ENCODE results near the gene SLC1A5.
A peak's percentile ranks its signal among the peaks of the same experiment; 100 is the strongest.

The SLC1A5 gene

DNA sequence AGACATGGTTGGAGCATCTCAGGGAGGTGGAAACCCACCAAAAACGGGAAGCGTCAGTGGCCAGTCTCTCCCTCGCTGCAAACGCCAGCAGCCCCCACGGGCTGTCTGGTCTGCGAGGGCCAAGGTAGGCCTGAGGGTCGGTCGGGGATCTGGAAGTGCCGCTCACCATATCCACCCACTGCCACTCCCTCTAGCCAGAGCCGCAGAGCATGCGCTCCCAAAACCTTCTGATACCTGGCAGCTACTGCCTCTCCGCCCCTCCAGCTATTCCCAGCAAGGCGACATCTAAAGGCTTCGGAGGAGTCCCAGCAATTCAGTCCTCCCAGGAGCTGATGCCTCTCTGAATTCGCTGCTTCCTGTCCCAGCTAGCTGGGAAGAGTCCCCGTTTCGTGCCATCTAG is 46.9 kb downstream of the SLC1A5 start:
- no peak for DNase-seq

GRCh38 chr19:46739290-46739771 is 49.1 kb downstream of the SLC1A5 start:
- no peak for DNase-seq

DNA sequence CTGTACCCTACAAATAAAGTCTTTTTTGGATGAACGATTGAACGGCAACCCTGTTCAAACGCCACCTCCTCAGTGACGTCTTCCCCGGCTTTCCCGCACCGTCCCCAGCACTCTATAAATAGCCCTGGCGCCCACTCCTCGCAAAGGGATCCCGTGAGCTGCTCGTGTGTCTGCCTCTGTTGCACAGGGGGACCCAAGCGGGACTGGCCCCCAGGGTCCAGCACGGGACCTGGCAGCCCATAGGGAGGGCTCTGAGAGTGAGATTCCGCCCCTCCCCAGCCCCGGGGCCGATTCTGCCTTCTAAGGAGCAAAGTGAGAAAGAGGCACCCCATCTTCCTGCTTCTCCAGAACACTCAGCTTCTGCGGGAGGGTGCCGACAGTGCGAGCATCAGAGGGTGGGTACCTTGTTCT is 50.6 kb downstream of the SLC1A5 start:
- DNase-seq = no peak

GRCh38 chr19:46737298-46737654 is 51.1 kb downstream of the SLC1A5 start:
- no peak for DNase-seq

DNA sequence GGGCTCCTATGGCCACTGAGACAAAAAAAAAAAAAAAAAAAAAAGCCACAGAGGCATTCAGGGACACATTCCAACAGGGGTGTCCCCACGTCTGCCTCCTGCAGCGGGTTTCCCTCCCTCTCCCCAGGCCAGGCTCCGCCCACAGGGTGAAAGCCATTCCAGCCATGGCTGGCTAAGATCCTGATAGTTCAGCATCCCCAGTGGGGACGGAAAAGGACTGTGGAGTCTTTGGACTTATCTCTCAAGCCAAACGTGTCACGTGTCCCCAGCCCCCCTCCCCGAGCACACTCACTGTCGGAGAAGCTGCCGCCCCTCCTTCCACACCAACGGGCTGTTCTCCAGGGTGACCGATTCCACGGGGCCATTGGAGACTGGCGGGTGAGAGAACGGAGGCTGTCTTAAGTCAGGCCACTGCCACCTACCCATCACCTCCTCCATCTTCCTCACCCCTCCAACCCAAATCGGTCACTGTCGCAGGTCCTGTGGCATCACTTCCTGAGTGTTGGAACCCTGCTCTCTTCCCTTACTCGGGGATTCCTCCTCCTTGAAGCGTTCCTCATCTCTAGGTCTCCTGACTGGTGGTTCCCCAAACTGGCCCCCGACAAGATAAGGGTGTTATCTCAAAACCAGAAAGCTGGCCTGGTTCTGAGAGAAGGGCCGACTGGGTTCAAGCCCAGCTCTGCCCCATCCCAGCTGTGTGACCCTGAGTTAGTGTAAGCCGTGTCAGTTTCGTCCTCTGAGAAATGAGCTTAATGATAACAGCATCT is 51.7 kb downstream of the SLC1A5 start:
- peak; percentile 92 for DNase-seq

DNA sequence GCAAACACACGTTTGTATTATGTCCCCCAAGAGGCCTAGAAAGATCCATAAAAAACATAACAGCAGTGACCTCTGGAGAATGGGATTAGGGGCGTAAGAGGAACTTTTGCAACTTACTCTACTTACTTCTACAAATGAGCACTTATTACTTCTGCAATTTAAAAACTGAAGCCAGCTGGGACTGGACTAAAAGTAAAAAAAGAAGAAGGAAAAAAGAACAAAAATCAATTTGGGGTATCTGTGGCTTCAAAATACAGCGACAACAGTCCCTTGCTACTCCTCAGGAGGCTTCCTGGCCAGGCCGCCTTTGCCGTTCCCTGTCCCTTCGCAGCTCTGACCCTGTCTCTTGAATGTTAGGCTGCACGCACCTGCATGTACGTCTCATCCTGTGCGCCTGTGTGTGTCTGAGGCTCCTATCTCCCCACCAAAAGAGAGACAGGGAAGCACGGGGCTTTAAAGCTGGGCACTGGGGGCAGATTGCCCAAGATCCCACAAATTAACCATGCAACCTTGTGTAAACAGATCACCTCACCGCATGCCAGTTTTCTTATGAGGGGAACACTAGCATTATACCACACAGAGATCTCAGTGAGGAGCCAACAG is 54.6 kb downstream of the SLC1A5 start:
- DNase-seq = no peak

- no peak for DNase-seq
Measured at GRCh38 chr19:46732966-46733689, 55.3 kb downstream of the SLC1A5 start.

DNA sequence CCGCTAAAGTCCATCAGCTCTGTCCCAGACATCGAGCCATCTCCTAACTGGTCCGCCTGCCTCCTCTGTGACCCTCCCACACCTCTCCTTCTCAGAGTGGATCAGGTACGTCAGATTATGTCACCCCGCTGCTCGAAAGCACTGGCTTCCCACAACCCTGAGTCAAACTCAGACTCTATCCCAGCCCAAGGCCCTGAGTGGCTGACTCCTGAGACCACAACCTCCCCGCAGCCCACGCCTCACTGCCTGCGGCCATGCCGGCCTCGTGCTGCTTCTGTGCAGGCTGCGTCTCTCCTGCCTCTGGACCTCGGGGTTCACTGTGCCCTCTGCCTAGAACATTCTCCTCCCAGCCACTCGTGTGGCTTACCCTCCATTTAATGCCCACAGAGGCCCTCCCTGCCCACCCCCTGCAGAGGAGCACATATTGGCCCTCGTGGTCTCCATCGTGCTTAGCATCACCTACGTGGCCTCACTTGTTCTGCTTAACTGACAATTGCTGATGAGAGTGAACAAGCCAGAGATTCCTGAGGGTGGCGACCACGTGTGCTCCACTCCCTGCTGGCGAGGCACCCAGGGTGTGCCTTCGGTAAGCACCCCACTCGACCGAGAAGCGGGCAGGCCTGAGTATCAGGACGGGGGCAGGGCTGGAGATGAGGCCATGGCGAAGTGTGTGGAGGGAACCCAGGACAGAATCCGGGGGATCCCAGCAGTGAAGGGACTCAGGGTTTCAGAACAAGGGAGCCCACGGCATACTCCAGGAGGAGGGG is 56.0 kb downstream of the SLC1A5 start:
- no peak for DNase-seq

DNA sequence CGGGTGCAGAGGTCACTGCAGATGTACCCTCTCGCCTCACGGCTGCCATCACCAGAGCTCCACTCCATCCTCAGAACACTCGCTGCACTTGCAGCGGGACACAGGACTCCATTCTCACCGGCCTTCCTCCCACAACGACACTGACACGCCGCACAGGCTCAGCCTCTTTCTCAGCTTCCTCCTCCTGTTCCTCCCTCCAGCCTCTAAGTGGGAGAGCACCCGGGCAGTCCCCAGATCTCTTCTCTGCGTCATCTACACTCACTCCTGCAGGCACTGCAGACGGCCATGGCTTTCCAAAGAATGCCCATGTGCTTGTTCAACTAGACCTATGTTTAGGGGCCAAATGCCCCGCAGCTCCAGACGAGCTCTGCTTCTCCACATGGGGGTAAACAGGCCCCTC is 56.8 kb downstream of the SLC1A5 start:
- no peak for DNase-seq

- DNase-seq = peak; percentile 54
Measured at GRCh38 chr19:46731007-46731501, 57.3 kb downstream of the SLC1A5 start.

- DNase-seq = no peak
Measured at GRCh38 chr19:46730595-46730994, 57.8 kb downstream of the SLC1A5 start.

- DNase-seq = no peak
Measured at GRCh38 chr19:46730187-46730586, 58.2 kb downstream of the SLC1A5 start.

- DNase-seq = no peak
Measured at GRCh38 chr19:46729696-46730095, 58.7 kb downstream of the SLC1A5 start.

DNA sequence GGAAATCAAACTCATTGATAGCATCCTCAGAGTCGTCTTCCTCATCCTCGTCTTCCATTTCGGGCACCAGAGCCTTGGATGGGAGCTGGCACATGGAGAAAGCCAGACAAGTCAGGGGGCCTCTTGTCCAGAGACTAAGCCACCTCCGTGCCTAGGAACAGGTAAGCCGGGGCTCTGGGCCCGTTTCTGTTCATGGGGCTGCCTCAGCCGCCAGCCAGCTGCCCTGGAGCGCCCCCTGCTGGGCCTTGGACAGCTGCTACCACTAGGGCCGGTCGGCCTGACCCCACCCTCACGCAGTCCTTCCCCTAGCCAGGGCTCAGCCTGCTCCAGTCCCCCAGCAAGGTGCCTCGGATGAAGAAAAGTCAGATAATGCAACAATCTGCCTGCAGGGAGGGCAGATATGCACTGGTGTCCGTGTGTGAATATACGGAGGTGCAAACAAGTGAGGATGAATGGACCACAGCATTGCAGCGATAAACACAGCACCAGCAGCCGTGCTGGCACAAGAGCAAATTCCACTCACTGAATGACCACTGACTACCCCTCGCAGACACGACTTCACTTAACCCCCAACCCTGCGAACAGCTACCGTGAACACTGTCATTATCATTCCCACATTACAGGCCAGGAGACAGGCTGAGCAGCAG is 59.6 kb downstream of the SLC1A5 start:
- DNase-seq = peak; percentile 62

DNA sequence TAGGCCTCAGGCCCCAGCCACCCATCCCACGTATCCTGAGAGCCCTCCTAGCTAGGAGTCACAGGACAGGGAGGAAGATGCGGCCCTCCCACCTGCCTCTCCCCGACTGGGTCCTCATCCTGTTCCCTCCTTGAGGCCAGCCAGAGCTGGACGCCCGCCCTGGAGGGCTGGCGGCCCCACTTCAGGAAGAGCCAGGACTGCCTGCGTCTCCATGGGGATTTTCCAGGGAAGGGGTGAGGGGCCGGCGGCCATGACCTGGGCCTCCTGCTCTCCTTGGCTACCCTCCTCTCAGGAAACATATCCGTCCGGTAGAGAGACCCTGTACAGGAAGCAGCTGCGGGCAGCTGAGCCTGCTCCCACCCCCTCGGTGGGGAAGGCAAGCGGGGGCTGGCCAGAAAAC is 60.2 kb downstream of the SLC1A5 start:
- DNase-seq = no peak

- no peak for DNase-seq
Measured at GRCh38 chr19:46727757-46728156, 60.6 kb downstream of the SLC1A5 start.

DNA sequence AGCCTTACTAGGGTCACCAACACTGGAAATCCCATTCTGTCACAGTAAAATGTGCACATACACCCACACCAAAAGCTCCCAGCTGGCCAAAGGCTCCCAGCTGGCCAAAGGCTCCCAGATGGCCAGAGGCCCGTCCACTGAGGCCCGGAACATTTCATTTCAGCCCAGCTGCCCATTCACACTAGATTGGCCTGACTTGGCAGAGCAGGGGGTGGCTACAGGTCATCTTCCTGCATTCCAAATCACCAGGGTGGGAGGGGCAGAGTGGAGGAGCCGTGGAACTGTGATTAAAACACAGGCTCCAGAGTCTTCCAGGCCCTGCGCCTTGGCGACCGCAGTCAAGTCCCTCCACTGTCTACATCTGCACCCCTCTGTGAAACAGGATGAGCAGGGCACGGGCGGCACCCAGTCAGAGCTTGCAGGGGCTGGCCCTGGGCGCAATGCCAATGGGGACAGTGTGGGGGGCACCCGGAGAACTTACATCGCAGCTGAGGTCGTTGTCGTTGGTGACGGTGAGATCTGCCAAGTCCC is 61.4 kb downstream of the SLC1A5 start:
- no peak for DNase-seq

DNA sequence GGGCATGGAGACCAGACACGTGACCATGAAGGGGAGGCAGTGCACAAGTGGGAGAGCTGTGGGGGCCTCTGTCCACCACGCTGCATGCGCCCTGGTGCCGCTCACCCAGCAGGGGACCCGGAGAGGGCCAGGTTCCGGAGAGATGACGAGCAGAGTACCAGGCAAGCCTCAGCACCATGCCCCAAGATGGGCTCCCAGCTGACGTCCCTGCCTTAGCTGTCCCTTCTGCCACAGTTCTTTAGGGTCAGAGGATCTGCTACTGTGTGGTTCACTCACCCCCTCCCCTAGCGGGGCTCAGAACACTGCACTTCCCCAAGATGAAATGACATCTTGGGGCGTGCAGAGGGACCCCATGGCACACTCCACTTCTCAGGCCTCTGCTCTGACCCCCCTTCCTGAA is 61.8 kb downstream of the SLC1A5 start:
- no peak for DNase-seq

GRCh38 chr19:46725859-46726393 is 62.5 kb downstream of the SLC1A5 start:
- DNase-seq = no peak

DNA sequence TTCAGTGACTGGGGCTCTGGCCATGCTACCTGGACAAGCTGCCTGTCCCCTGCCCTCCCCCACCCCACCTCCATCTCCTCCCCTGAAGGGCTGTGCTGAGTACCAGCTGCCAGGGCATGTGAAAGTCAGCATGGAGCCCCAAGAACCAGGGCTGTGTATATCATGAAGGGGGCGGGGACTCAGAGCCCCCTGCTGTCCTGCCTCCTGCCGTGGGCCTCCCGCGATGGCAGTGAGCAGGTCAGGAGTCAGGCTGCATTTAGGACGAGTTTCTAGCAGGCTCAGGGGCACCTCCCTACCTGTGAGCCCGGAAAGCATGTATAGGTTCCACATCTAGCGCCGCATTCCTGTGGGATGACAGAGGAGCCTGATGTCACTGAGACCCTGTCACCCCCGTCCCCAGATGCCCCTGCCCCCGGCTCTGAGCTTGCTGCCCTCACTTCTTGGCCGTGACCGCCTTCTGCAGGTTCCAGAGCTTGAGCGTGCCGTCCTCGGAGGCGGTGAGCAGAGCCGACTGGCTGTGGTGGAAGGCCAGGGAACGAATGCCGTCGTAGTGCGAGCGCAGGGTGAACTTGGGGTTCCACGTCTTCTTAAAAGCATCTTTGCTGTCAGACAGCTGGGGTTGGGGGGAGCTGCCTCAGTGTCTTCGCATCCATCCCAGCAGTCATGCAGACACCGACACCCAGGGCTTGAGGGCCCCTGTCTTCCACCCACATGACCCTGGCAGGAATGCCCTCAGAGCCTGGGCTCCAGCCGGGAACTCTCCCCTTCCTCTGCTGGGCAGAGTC is 63.2 kb downstream of the SLC1A5 start:
- no peak for DNase-seq

All from hematopoietic multipotent progenitor cell treated with erythropoietin and hydrocortisone succinate and interleukin-3 and kit ligand, for 8 days (in vitro differentiated cells).